Measurements from ENCODE around the gene MT1G.
A peak's percentile ranks its signal among the peaks of the same experiment; 100 is the strongest.
"Not testable (repeated sequence)": the region's sequence is repeated elsewhere in the genome, so short reads cannot be mapped to it uniquely, and the experiment has no call there.

MT1G gene

GRCh38 chr16:56684926-56685590 lies 17.2 kb upstream of the MT1G start:
- DNase-seq (ENCODE audit: extremely low read depth in 1 of 2, low read depth in 1 of 2): no peak

GRCh38 chr16:56684256-56684925 lies 16.5 kb upstream of the MT1G start:
- DNase-seq (ENCODE audit: extremely low read depth in 1 of 2, low read depth in 1 of 2): no peak

GRCh38 chr16:56683424-56684172 lies 15.7 kb upstream of the MT1G start:
- DNase-seq (ENCODE audit: extremely low read depth in 1 of 2, low read depth in 1 of 2): no peak

GRCh38 chr16:56682703-56683397 lies 15.0 kb upstream of the MT1G start:
- DNase-seq (ENCODE audit: extremely low read depth in 1 of 2, low read depth in 1 of 2): no peak

GRCh38 chr16:56681939-56682702 lies 14.3 kb upstream of the MT1G start, which contains the start of gene MT1X:
TSS of gene MT1X (plus strand) at chr16:56682470. CDS start at chr16:56682541, 71 bp downstream.
- peak; percentile 66 to 83 for DNase-seq (ENCODE audit: extremely low read depth in 1 of 2, low read depth in 1 of 2)

- no peak for DNase-seq (ENCODE audit: extremely low read depth in 1 of 2, low read depth in 1 of 2)
Observed at GRCh38 chr16:56679818-56680217, 12.0 kb upstream of the MT1G start.

- no peak for DNase-seq (ENCODE audit: extremely low read depth in 1 of 2, low read depth in 1 of 2)
Observed at GRCh38 chr16:56679078-56679730, 11.3 kb upstream of the MT1G start.

- DNase-seq (ENCODE audit: extremely low read depth in 1 of 2, low read depth in 1 of 2): no peak
Observed at GRCh38 chr16:56677474-56677873, 9.6 kb upstream of the MT1G start.

- no peak for DNase-seq (ENCODE audit: extremely low read depth in 1 of 2, low read depth in 1 of 2)
Observed at GRCh38 chr16:56675685-56676210, 7.9 kb upstream of the MT1G start.

GRCh38 chr16:56674570-56674969 lies 6.7 kb upstream of the MT1G start:
- not testable (repeated sequence) for DNase-seq (ENCODE audit: extremely low read depth in 1 of 2, low read depth in 1 of 2)

- DNase-seq (ENCODE audit: extremely low read depth in 1 of 2, low read depth in 1 of 2): no peak
Observed at GRCh38 chr16:56673921-56674320, 6.1 kb upstream of the MT1G start.

GRCh38 chr16:56672761-56673536 lies 5.1 kb upstream of the MT1G start:
- DNase-seq (ENCODE audit: extremely low read depth in 1 of 2, low read depth in 1 of 2): no peak

GRCh38 chr16:56672171-56672570 lies 4.3 kb upstream of the MT1G start:
- DNase-seq (ENCODE audit: extremely low read depth in 1 of 2, low read depth in 1 of 2): not testable (repeated sequence)

GRCh38 chr16:56671691-56672090 lies 3.8 kb upstream of the MT1G start:
- DNase-seq (ENCODE audit: extremely low read depth in 1 of 2, low read depth in 1 of 2): not testable (repeated sequence)

GRCh38 chr16:56670620-56670934 lies 2.7 kb upstream of the MT1G start:
- no peak for DNase-seq (ENCODE audit: extremely low read depth in 1 of 2, low read depth in 1 of 2)

- no peak for DNase-seq (ENCODE audit: extremely low read depth in 1 of 2, low read depth in 1 of 2)
Observed at GRCh38 chr16:56669840-56670619, 2.2 kb upstream of the MT1G start.

GRCh38 chr16:56669005-56669839 lies 1.4 kb upstream of the MT1G start, which contains the start of gene MT1H:
TSS of gene MT1H (plus strand) at chr16:56669814. CDS start at chr16:56669885, 71 bp downstream.
- DNase-seq (ENCODE audit: extremely low read depth in 1 of 2, low read depth in 1 of 2): no peak
